Measurements from ENCODE around the gene BCL6. TPM values are rescaled to one million over a fixed set of nuclear protein-coding genes. Genes with fewer than 3 reads are reported as not detected.
"Not testable (repeated sequence)": the region's sequence is repeated elsewhere in the genome, so short reads cannot be mapped to it uniquely, and the experiment has no call there.

BCL6 gene
- total RNA-seq, 1 donor from 2014 or later, result 22.8 TPM

GRCh38 chr3:187684444-187684843 is 60.8 kb downstream of the BCL6 start:
- H3K36me3 Mint-ChIP-seq (ENCODE audit: insufficient read depth), result no peaks in the 10 kb centered on the region
- DNase-seq (ENCODE audit: low spot score, unreplicated experiment), result no peak
- TF ChIP-seq CTCF (IDR thresholded peaks at IDR 0.05; ENCODE audit: unreplicated experiment), result no peak
- H3K27me3 Mint-ChIP-seq, result peaks cover 10% of the 10 kb centered on the region
- H3K4me1 Mint-ChIP-seq (ENCODE audit: low read depth), result peaks cover 2% of the 10 kb centered on the region
- no peak overlapping the region for H3K4me3 Mint-ChIP-seq (ENCODE audit: low read depth)
- H3K9me3 Mint-ChIP-seq (ENCODE audit: low read depth), result peaks cover 13% of the 10 kb centered on the region
- no peak overlapping the region for H3K27ac Mint-ChIP-seq

- not testable (repeated sequence) for H3K36me3 Mint-ChIP-seq (ENCODE audit: insufficient read depth); H3K27ac Mint-ChIP-seq; H3K4me1 Mint-ChIP-seq (ENCODE audit: low read depth); DNase-seq (ENCODE audit: low spot score, unreplicated experiment); H3K27me3 Mint-ChIP-seq; H3K4me3 Mint-ChIP-seq (ENCODE audit: low read depth)
- H3K9me3 Mint-ChIP-seq (ENCODE audit: low read depth), result peaks cover 13% of the 10 kb centered on the region
Measured at GRCh38 chr3:187681756-187682155, 63.5 kb downstream of the BCL6 start.

DNA sequence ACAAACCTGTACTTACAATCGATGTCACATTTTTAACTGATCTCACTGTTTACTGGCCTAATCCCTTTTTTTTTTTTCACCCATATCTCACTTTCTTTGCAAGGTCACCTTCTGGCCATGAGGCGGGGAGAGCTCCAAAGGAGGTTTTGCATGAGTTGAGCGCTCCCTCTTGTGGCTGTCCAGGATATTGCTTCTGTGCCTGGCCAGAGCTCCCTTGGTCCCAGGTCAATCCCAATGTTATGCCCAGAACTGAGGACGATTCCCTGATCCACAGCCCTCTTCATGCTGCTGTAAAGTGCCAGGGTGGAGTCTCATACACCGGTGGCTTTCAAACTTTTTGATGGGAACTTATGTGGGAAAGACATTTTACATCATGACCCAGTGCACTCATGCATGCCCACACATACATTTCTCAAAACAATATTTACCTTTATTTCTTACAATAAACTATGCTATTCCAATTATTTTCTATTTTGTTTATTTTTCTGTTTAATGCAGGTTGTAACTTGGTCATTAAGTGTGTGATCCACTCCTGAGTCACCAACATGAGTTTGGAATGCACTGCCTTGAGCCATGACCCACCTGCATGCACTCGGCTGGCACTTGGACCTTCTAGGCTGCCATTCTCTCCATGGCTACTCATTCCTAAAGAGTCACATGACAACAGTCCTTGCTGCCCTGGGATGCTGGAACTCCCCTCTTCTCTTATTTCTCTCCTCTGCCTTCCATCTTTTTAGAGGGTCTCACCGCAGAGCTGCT is 65.5 kb downstream of the BCL6 start:
- Mint-ChIP-seq H3K4me1 (ENCODE audit: low read depth) (peaks cover 9% of the 10 kb centered on the region), H3K27me3 (peaks cover 13% of the 10 kb centered on the region), H3K27ac (peak overlapping the region; percentile 4), H3K4me3 (ENCODE audit: low read depth) (no peak overlapping the region), H3K9me3 (ENCODE audit: low read depth) (no peaks in the 10 kb centered on the region), H3K36me3 (ENCODE audit: insufficient read depth) (no peaks in the 10 kb centered on the region)
- peak; percentile 90 for TF ChIP-seq CTCF (IDR thresholded peaks at IDR 0.05; ENCODE audit: unreplicated experiment)
- DNase-seq (ENCODE audit: low spot score, unreplicated experiment), result peak; percentile 84

DNA sequence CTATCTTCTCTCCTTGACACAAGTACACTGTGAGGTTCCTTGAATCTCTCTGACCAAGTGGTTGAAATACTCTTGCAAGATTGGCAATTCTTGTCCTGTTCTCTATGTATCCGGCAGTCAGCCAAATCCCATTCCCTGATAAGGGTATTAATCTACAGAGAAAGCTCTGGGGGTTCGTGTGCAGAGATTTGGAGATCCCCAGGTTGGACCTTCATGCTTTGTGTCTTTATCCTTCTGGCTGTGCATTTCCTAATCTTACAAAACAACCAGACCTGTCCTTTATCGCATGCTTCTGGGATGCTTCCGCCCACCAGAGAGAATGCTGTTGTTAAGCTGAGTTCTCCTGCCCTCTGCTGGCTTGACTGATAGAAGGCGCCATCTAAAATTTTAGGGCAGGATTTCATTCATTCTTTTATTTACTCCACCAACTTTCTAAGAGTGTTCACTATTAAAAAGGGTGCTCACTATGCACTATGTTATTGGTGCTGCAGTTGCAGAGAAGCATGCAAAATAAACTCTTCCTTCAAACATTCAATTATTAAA is 66.5 kb downstream of the BCL6 start:
- Mint-ChIP-seq H3K4me1 (ENCODE audit: low read depth) (peaks cover 9% of the 10 kb centered on the region), H3K27me3 (peaks cover 22% of the 10 kb centered on the region), H3K27ac (no peak overlapping the region), H3K4me3 (ENCODE audit: low read depth) (no peak overlapping the region), H3K9me3 (ENCODE audit: low read depth) (no peaks in the 10 kb centered on the region), H3K36me3 (ENCODE audit: insufficient read depth) (no peaks in the 10 kb centered on the region)
- peak; percentile 85 for TF ChIP-seq CTCF (IDR thresholded peaks at IDR 0.05; ENCODE audit: unreplicated experiment)
- peak; percentile 27 for DNase-seq (ENCODE audit: low spot score, unreplicated experiment)

DNA sequence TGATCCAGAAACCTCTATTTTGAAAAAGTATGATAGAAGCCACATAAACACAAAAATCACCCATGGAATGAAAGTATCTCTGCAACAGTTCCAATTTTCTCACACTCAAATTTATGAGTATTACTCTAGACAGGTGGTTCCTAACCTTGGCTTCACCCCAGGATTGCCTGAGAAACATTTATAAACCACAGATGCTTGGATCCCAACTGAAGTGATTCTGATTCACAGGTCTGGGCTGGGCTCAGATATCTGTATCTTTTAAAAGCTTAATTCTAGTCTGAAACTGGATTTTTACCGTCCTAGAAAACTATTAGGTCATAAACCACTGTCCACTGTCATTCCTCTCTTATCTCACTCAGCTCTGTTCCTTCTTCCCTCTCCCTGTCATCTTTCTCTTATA is 67.7 kb downstream of the BCL6 start:
- DNase-seq (ENCODE audit: low spot score, unreplicated experiment), result no peak
- no peak for TF ChIP-seq CTCF (IDR thresholded peaks at IDR 0.05; ENCODE audit: unreplicated experiment)
- no peak overlapping the region for H3K4me3 Mint-ChIP-seq (ENCODE audit: low read depth)
- no peaks in the 10 kb centered on the region for H3K9me3 Mint-ChIP-seq (ENCODE audit: low read depth)
- H3K27ac Mint-ChIP-seq, result no peak overlapping the region
- H3K4me1 Mint-ChIP-seq (ENCODE audit: low read depth), result peaks cover 9% of the 10 kb centered on the region
- H3K27me3 Mint-ChIP-seq, result peaks cover 20% of the 10 kb centered on the region
- H3K36me3 Mint-ChIP-seq (ENCODE audit: insufficient read depth), result no peaks in the 10 kb centered on the region

- Mint-ChIP-seq H3K27ac (no peak overlapping the region), H3K36me3 (ENCODE audit: insufficient read depth) (no peaks in the 10 kb centered on the region), H3K4me3 (ENCODE audit: low read depth) (no peak overlapping the region), H3K4me1 (ENCODE audit: low read depth) (peaks cover 6% of the 10 kb centered on the region), H3K9me3 (ENCODE audit: low read depth) (no peaks in the 10 kb centered on the region), H3K27me3 (peaks cover 58% of the 10 kb centered on the region)
- TF ChIP-seq CTCF (IDR thresholded peaks at IDR 0.05; ENCODE audit: unreplicated experiment), result no peak
- DNase-seq (ENCODE audit: low spot score, unreplicated experiment), result no peak
Measured at GRCh38 chr3:187673012-187673411, 72.3 kb downstream of the BCL6 start.

All from progenitor cell of endocrine pancreas (in vitro differentiated cells).